ENCODE measurements around the gene SEMA3D.

GRCh38 chr7:84949067-84949466 is 237.8 kb downstream of the SEMA3D start:
- TF ChIP-seq CTCF (IDR thresholded peaks at IDR 0.05; ENCODE audit: low read depth, low read length) = no peak
- no peak for TF ChIP-seq EZH2phosphoT487 (IDR thresholded peaks at IDR 0.05; ENCODE audit: low read depth)
